ENCODE data around the gene ASB6. TPM values are rescaled to one million over a fixed set of nuclear protein-coding genes. Genes with fewer than 3 reads are reported as not detected.

ASB6 gene
- total and polyA plus RNA-seq, 2 of the 13 experiments (the other 11 are each of a cell fraction or from before 2014, with no cell fraction given), result 8.2 to 8.4 TPM

DNA sequence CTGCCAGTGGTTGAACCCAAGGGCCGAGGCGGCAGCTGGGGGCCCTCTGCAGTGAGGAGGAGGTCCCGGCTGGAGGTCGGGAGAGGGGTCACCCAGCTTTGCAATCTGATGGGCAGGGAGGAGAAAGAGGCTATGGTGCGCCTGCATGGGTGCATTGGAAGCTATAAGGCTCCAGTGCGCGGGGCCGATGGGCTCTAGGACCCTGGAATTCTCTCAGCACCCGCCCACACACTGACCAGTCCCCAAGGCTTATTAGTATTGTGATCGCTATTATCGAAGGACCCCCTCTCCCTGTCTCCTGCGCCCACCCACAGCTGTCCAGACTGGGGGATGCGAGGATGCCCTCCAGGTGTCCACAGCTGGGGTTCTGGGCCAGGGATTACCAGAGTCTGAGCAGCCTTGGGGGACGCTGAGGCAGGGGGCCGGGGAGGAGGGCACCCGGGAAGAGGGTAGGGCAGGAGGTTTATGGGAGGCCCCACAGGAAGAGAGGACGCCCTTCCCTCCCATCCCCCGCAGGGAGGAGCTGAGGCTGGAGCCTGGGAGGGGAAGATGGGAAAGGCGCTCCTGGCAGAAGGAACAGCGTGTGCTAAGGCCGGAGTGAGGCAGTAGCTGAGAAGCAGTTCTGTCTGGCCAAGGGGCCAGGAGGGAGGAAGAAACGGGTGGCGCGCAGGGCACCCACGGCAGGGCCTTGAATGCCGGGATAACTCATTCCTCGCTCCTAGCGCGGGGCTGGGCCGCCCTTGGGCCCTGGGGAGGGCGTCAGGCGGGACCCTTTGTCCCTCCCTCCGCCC is 45.2 kb downstream of the ASB6 start (continued):
- TF ChIP-seq ZBTB14 (CRISPR knock-in tag; IDR thresholded peaks at IDR 0.05) (0 out of 2 replicates have a peak, but pooled peaks have one; percentile 12), ZBTB33 (CRISPR knock-in tag; IDR thresholded peaks at IDR 0.05) (no peak; the same call in 1 of the 2 replicates), NFKB2 (CRISPR knock-in tag; IDR thresholded peaks at IDR 0.05; ENCODE audit: borderline replicate concordance) (no peak), ZNF7 (CRISPR knock-in tag; IDR thresholded peaks at IDR 0.05) (no peak), EHMT2 (IDR thresholded peaks at IDR 0.05; ENCODE audit: borderline replicate concordance, low read depth, low read length) (no peak), SNAI1 (CRISPR knock-in tag; IDR thresholded peaks at IDR 0.05; ENCODE audit: borderline replicate concordance) (no peak), MBD4 (IDR thresholded peaks at IDR 0.05; ENCODE audit: borderline replicate concordance, low read length) (no peak), SCMH1 (CRISPR knock-in tag; IDR thresholded peaks at IDR 0.05; ENCODE audit: borderline replicate concordance) (no peak), ZNF235 (CRISPR knock-in tag; IDR thresholded peaks at IDR 0.05; ENCODE audit: borderline replicate concordance) (no peak), TP53 (CRISPR knock-in tag; conservative IDR thresholded peaks at IDR 0.05) (no peak), ZNF598 (CRISPR knock-in tag; IDR thresholded peaks at IDR 0.05; ENCODE audit: borderline replicate concordance) (no peak), ZMAT3 (CRISPR knock-in tag; conservative IDR thresholded peaks at IDR 0.05) (no peak), PRPF4 (IDR thresholded peaks at IDR 0.05; ENCODE audit: low read depth, low read length, poor library complexity, severe bottlenecking) (peak; percentile 32), ZNF460 (CRISPR knock-in tag; IDR thresholded peaks at IDR 0.05; ENCODE audit: borderline replicate concordance) (peak; percentile 45; the same call in 1 of the 2 replicates), ZNF44 (CRISPR knock-in tag; IDR thresholded peaks at IDR 0.05) (no peak), HNRNPK (IDR thresholded peaks at IDR 0.05; ENCODE audit: low read depth, low read length, poor library complexity, severe bottlenecking) (no peak), ETV6 (CRISPR knock-in tag; conservative IDR thresholded peaks at IDR 0.05) (no peak), ZNF317 (CRISPR knock-in tag; IDR thresholded peaks at IDR 0.05) (no peak), ARNT (IDR thresholded peaks at IDR 0.05) (no peak), ZNF3 (CRISPR knock-in tag; IDR thresholded peaks at IDR 0.05) (peak; percentile 23; the same call in 1 of the 2 replicates), BRCA1 (CRISPR knock-in tag; IDR thresholded peaks at IDR 0.05) (no peak), RFX1 (IDR thresholded peaks at IDR 0.05) (no peak), IRF2 (CRISPR knock-in tag; IDR thresholded peaks at IDR 0.05) (no peak; the same call in 1 of the 2 replicates), ZNF552 (CRISPR knock-in tag; IDR thresholded peaks at IDR 0.05; ENCODE audit: borderline replicate concordance) (no peak; the same call in 1 of the 2 replicates), POLR2G (IDR thresholded peaks at IDR 0.05; ENCODE audit: low read depth, low read length) (peak; percentile 82), ZNF75D (CRISPR knock-in tag; IDR thresholded peaks at IDR 0.05; ENCODE audit: borderline replicate concordance) (no peak), ZNF446 (CRISPR knock-in tag; IDR thresholded peaks at IDR 0.05) (peak; percentile 78; the same call in 1 of the 2 replicates)
- TF ChIP-seq, protein P1, sequence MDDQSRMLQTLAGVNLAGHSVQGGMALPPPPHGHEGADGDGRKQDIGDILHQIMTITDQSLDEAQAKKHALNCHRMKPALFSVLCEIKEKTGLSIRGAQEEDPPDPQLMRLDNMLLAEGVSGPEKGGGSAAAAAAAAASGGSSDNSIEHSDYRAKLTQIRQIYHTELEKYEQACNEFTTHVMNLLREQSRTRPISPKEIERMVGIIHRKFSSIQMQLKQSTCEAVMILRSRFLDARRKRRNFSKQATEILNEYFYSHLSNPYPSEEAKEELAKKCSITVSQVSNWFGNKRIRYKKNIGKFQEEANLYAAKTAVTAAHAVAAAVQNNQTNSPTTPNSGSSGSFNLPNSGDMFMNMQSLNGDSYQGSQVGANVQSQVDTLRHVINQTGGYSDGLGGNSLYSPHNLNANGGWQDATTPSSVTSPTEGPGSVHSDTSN (CRISPR knock-in tag; IDR thresholded peaks at IDR 0.05; ENCODE audit: borderline replicate concordance), result no peak
